Measurements from ENCODE around the gene USH2A.

USH2A gene

DNA sequence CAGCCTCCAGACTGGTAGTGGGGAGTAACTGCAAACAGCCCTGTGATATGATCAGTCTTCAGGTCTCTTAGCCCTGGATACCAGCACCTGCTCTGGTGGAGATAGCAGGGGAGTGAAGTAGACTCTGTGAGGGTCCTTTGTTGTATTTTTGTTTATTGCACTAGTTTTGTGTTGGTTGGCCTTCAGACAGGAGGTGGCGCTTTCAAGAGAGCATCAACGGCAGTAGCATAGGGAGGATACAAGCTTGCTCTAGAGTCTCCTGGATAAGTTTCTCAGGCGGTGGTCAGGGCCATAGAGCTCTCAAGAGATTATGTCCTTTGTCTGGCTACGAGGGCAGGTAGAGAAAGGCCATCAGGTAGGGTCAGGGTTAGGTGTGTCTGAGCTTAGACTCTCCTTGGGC lies 116.4 kb downstream of the USH2A start:
- no peak overlapping the region for H3K27ac ChIP-seq
- no peak for DNase-seq (ENCODE audit: low spot score)
- H3K4me3 ChIP-seq: no peak overlapping the region
- TF ChIP-seq, protein P1, sequence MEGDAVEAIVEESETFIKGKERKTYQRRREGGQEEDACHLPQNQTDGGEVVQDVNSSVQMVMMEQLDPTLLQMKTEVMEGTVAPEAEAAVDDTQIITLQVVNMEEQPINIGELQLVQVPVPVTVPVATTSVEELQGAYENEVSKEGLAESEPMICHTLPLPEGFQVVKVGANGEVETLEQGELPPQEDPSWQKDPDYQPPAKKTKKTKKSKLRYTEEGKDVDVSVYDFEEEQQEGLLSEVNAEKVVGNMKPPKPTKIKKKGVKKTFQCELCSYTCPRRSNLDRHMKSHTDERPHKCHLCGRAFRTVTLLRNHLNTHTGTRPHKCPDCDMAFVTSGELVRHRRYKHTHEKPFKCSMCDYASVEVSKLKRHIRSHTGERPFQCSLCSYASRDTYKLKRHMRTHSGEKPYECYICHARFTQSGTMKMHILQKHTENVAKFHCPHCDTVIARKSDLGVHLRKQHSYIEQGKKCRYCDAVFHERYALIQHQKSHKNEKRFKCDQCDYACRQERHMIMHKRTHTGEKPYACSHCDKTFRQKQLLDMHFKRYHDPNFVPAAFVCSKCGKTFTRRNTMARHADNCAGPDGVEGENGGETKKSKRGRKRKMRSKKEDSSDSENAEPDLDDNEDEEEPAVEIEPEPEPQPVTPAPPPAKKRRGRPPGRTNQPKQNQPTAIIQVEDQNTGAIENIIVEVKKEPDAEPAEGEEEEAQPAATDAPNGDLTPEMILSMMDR (IDR thresholded peaks at IDR 0.05): no peak

DNA sequence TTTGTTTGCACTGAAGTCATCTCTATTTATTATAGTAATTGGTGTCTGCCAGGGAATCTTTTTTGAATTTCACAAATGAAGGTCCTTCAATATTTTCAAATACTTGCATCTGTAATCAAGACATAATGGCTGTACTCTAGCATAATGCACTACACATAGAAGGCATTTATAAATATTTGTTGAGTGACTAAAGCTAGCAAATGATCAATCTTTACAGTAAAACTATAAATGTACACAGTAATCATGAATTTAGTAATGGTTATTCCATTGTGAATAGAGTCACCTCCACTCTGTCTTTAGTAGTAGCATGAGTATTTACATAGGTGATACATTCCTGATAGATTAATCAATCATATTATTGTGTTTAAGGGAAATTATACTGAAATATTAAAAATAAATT lies 119.6 kb downstream of the USH2A start:
- TF ChIP-seq, protein P1 (IDR thresholded peaks at IDR 0.05): no peak
- no peak overlapping the region for H3K27ac ChIP-seq
- H3K4me3 ChIP-seq: no peak overlapping the region
- no peak for DNase-seq (ENCODE audit: low spot score)

DNA sequence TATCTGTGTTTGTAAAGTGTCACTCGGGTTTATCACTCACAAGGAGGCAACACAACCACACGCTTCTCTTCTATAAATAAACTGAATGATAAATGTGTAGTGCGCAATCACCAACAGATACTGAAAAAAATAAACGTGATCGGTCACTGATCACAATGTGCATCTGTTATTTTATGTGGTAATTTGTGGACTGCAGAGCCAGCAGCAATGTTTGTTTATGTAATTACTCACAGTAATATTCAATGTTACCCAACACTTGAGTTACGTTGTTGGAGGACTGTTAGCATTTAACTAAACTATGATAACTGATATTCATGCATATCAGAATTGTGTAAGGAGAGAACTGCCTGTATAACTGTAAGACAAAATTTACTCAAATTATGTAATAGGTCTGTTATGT lies 129.6 kb downstream of the USH2A start:
- H3K27ac ChIP-seq: no peak overlapping the region
- TF ChIP-seq, protein P1 (IDR thresholded peaks at IDR 0.05): no peak
- H3K4me3 ChIP-seq: no peak overlapping the region
- no peak for DNase-seq (ENCODE audit: low spot score)

DNA sequence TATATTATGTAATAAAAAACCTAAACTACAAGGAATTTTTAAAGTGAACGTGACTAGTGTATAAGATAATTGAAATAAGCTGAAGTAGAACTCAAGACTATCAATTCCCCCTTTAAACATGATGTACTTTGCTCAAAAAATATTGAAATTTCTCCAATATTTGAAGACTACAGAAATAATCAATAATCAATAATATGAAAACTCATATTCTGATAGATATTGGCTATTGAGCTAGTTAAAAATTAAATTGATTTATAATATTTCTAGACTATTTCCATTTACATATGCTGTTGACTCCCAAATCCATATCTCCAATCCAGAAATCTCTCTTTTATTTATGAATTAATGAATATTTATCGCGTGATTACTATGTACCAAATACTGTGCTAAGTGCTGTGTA lies 133.2 kb downstream of the USH2A start:
- Histone ChIP-seq H3K27ac (no peak overlapping the region), H3K4me3 (no peak overlapping the region)
- DNase-seq (ENCODE audit: low spot score): no peak
- TF ChIP-seq, protein P1 (IDR thresholded peaks at IDR 0.05): no peak

DNA sequence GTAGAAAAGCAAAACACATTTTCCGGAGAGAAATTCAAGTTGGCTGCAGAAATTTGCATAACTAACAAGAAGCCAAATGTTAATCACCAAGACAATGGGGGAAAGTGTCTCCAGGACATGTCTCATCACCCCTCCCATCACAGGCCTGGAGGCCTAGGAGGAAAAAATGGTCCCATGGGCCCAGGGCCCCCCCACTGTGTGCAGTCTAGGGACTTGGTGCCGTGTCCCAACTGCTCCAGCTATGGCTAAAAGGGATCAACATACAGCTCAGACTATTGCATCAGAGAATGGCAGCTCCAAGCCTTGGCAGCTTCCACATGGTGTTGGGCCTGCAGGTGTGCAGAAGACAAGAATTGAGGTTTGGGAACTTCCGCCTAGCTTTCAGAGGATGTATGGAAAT lies 138.2 kb downstream of the USH2A start:
- no peak overlapping the region for H3K4me3 ChIP-seq
- no peak for DNase-seq (ENCODE audit: low spot score)
- no peak overlapping the region for H3K27ac ChIP-seq
- TF ChIP-seq, protein P1 (IDR thresholded peaks at IDR 0.05): no peak

DNA sequence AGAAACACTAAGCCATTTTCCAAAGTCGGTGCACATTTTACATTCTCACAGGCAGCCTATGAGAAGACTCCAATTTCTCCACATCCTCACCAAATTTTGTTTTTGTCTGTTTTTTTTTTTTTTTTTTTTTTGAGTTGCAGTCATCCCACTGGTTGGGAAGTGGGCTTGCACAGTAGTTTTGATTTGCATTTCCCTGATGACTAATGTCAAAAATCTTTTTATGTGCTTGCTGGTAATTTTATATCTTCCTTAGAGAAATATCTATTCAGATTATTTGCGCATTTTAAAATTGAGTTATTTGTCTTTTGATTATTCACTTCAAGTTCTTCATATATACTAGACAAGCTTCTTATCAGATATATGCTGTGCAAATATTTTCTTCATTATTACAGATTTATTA lies 141.5 kb downstream of the USH2A start:
- TF ChIP-seq, protein P1 (IDR thresholded peaks at IDR 0.05): no peak
- no peak overlapping the region for H3K27ac ChIP-seq
- no peak overlapping the region for H3K4me3 ChIP-seq
- DNase-seq (ENCODE audit: low spot score): no peak

DNA sequence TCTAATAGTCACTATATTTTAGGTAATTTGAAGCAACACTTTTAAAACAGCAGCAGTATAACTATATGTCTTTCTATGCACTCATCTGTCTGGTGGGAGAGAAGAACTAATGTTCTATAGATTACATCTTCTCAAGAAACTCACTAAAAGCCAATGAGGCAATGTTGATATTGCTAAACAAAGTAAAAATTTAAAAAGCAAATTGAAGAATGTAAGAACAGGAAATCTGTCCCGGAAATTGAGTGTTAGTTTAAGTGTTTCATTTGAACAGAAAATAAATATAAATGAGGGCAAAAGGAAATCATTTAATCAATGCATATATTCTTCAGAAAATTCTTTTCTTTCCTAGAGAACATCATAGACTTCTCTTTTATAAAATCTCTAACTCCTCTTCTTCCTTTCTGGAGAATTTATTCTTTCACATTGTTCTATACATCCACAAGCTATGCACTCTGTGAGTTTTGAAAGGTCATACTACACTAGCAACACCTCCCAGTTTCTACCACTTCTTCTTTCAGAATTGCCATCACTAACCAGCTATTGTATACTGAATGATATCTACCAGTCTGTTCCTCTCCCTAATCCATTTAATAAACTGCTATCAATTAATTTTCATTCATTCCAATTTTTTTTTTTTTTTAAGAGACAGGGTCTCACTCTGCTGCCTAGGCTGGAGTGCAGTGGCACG lies 153.0 kb downstream of the USH2A start:
- no peak for DNase-seq (ENCODE audit: low spot score)
- Histone ChIP-seq H3K4me3 (no peak overlapping the region), H3K27ac (no peak overlapping the region)
- TF ChIP-seq, protein P1 (IDR thresholded peaks at IDR 0.05): no peak

Data from coronary artery (tissue), 2 donors.